IgD-negative memory B cell (primary cell): Measurements from ENCODE around the gene LOXHD1. TPM values are rescaled to one million over a fixed set of nuclear protein-coding genes. Genes with fewer than 3 reads are reported as not detected.
A peak's percentile ranks its signal among the peaks of the same experiment; 100 is the strongest.

ENCODE experiments used
- H3K27ac Mint-ChIP-seq, 3 donors: one replicate each; pipeline ENCODE4 v1.8.0; 2020 to 2022; ENCODE audit warnings: mild to moderate bottlenecking in 3 of 3, mixed read lengths in 3 of 3, moderate library complexity in 1 of 3
- H3K27me3 Mint-ChIP-seq: one replicate; pipeline ENCODE4 v1.8.0; 2021; ENCODE audit warnings: mixed read lengths
- H3K36me3 Mint-ChIP-seq: one replicate; pipeline ENCODE4 v1.8.0; 2020; ENCODE audit warnings: mild to moderate bottlenecking, mixed read lengths
- H3K4me1 Mint-ChIP-seq, 3 donors: one replicate each; pipeline ENCODE4 v1.8.0; 2020 to 2022; ENCODE audit warnings: mixed read lengths in 3 of 3, mild to moderate bottlenecking in 1 of 3
- H3K4me3 Mint-ChIP-seq, 4 donors: one replicate each; pipeline ENCODE4 v1.8.0; 2020 to 2022; ENCODE audit warnings: mild to moderate bottlenecking in 4 of 4, mixed read lengths in 4 of 4, moderate library complexity in 3 of 4
- H3K9me3 Mint-ChIP-seq, 3 donors: one replicate each; pipeline ENCODE4 v1.8.0; 2020 to 2021; ENCODE audit warnings: mixed read lengths in 3 of 3, mild to moderate bottlenecking in 1 of 3
- polyA plus RNA-seq: library from polyadenylated mRNA; unstranded; fragments of 300-500 nt; fragmentation: Illumina TruSeq; gene quantifications from one replicate; pipeline ENCODE4 v1.2.3, GENCODE V29; 2021

Gene LOXHD1
- polyA plus RNA-seq, 1 donor from 2014 or later, result not detected

DNA sequence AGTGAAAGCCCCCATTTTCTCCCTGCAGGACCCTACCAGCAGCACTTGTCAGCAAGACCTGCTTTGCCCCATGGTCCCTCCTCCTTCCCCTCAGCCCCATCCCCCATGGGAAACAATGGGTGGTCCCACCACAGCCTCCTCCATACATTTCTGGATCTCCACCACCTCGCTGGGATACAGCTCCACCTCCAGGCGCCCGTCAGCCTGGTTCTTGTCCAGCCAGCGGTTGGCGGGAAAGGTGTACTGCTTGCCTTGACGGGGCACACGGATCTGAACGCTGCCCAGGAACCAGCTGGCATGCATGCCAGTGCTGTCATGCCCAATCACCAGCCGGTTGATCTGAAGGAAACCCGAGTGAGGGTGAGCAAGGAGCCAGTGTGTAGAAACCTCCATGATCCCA is 90.9 kb downstream of the LOXHD1 start:
- Mint-ChIP-seq H3K9me3 (peaks cover 0 to 3% (median 0%) of the 10 kb centered on the region in 3 donors), H3K27ac (no peak overlapping the region), H3K4me1 (no peaks in the 10 kb centered on the region), H3K36me3 (no peaks in the 10 kb centered on the region), H3K4me3 (no peak overlapping the region), H3K27me3 (peaks cover 5% of the 10 kb centered on the region)

DNA sequence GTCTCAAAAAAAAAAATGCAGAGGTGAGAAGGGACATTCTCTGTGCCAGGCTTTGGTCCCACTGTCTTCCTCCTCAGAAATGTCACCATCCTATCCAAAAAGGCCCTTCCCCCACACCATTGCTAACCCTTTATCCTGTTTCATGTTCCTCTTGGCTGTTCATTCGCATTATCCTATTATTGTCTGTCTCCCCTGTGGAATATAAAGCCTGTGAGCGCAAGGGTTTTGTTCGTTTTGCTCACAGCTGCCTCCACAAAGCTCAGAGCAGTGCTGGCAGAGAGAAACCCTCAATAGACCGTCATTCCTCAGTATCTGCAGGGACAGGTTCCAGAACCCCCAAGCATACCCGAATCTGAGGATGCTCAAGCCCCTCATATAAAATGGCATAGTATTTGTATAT is 91.8 kb downstream of the LOXHD1 start:
- Mint-ChIP-seq H3K9me3 (peaks cover 0 to 3% (median 0%) of the 10 kb centered on the region in 3 donors), H3K4me3 (no peak overlapping the region), H3K4me1 (no peaks in the 10 kb centered on the region), H3K36me3 (no peaks in the 10 kb centered on the region), H3K27me3 (peaks cover 5% of the 10 kb centered on the region), H3K27ac (no peak overlapping the region)

DNA sequence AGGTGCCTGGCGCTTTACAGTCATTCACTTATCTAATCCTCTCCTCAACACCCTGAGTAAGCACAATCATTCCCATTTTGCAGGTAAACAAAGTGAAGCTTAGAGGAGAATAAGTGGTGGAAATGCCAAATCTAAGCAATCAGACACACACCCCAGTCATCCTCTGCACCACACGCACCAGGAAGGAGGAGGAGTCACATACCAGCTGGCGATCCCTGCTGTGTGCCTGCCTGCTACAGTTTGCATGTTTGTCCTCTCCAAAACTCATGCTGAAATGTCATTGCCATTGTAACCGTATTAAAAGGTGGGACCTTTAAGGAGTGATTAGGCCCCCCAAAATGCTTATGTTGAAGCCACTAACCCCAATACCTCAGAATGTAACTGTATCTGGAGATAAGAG is 93.7 kb downstream of the LOXHD1 start:
- H3K27me3 Mint-ChIP-seq, result peaks cover under 1% of the 10 kb centered on the region
- no peaks in the 10 kb centered on the region for H3K4me1 Mint-ChIP-seq
- peak overlapping the region in 1 of 4 donors; percentile 28 for H3K4me3 Mint-ChIP-seq
- H3K9me3 Mint-ChIP-seq, result peaks cover 0 to 2% (median 0%) of the 10 kb centered on the region in 3 donors
- no peaks in the 10 kb centered on the region for H3K36me3 Mint-ChIP-seq
- no peak overlapping the region for H3K27ac Mint-ChIP-seq

DNA sequence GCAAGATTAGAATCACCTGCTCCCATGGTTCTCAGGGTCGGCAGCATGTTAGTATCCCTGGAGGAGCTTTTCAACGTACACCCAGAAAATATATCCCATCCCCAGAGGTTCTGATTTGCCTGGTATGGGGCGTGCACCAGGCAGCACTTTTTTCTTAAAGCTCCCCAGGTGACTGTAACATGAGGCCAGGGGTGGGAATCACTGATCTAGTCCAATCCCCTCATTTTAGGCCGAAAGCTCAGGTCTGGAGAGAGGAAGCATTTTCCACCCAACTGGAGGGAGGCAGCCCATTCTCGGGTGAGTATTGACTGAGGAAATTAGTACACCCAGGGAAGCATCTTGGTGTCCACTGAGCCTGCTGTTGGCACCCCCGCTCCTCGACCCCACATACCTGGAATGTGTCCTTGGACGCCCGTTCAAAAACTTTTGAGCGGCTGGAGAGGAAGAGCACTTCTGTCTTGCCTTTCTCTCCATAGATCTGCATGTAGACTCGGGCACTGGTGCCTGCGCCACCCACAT is 94.3 kb downstream of the LOXHD1 start:
- no peaks in the 10 kb centered on the region for H3K9me3 Mint-ChIP-seq
- H3K36me3 Mint-ChIP-seq, result no peaks in the 10 kb centered on the region
- no peaks in the 10 kb centered on the region for H3K4me1 Mint-ChIP-seq
- H3K27me3 Mint-ChIP-seq, result no peaks in the 10 kb centered on the region
- no peak overlapping the region for H3K27ac Mint-ChIP-seq
- no peak overlapping the region for H3K4me3 Mint-ChIP-seq

DNA sequence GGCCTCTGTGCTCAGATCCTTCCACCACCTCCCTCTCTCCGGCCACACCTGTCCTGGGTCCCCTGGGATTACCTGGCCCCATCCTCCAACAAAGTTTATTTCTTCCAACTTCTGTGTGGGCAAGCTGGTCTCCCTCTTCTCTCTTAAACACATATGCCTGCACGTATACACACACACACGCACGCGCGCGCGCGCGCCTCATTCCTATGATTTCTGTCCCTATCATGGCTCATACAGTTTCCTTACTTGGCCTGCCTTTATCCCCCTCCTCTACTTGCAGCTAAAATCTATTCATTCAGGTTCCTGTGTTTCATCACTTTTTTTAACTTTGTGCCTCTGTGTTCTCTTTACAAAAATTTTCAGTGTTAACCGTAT is 96.4 kb downstream of the LOXHD1 start:
- Mint-ChIP-seq H3K4me1 (no peaks in the 10 kb centered on the region), H3K27me3 (no peaks in the 10 kb centered on the region), H3K36me3 (no peaks in the 10 kb centered on the region), H3K4me3 (no peak overlapping the region), H3K9me3 (no peaks in the 10 kb centered on the region), H3K27ac (no peak overlapping the region)

DNA sequence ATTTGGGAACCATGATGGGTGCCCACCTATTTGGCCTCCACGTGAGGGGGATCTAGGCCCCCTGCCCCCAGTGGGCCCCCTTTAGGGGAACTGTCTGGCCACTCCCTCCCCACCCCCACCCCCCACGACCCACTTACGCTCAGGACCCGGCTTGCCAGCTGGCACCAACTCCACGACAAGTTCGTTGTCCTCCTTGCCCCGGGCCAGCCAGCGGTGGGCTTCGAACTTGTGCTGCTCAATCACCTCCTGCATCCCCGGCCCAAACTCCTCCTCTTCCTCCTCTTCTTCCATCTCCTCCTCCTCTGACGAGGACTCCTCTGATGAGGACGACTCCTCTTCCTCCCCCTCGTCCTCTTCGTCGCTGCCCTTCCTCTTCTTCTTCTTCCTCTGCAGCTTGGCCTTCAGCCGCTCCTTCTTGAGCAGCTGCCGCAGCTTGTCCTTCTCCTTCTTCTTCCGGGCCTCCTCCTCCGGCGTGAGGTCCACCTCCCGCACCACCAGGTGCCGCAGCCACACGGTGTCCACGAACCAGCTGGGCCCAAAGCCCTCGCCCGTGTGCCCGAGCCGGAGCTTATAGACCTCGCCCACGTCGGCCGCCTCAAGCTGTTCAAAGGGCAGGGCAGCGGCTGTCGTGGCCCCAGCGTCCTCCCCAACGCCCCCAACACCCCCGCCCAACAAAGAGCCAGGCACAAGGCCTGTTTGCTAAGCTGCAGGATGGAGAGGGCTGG is 96.9 kb downstream of the LOXHD1 start:
- H3K36me3 Mint-ChIP-seq, result no peaks in the 10 kb centered on the region
- no peaks in the 10 kb centered on the region for H3K4me1 Mint-ChIP-seq
- no peak overlapping the region for H3K27ac Mint-ChIP-seq
- H3K4me3 Mint-ChIP-seq, result no peak overlapping the region
- no peaks in the 10 kb centered on the region for H3K9me3 Mint-ChIP-seq
- no peaks in the 10 kb centered on the region for H3K27me3 Mint-ChIP-seq

DNA sequence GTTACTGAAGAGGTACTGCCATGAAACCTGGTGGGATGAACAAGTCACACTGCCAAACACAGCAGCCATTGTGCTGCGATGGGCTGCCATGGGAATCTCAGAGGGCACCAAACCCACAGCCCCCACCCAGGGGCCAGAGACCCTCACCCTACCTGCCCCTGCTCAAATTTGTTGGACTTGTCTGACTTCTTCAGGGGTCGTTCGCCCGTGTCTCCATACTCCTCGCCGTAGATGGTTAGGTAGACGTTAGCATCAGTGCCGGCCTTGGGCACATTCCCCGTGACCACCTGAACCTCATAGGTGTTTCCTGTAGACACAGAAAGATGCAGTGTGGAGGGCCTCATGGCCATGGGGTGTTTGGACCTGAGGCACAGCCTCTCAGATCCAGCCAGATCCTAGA is 97.7 kb downstream of the LOXHD1 start:
- Mint-ChIP-seq H3K4me1 (no peaks in the 10 kb centered on the region), H3K4me3 (no peak overlapping the region), H3K27ac (no peak overlapping the region), H3K36me3 (no peaks in the 10 kb centered on the region), H3K27me3 (no peaks in the 10 kb centered on the region), H3K9me3 (no peaks in the 10 kb centered on the region)

DNA sequence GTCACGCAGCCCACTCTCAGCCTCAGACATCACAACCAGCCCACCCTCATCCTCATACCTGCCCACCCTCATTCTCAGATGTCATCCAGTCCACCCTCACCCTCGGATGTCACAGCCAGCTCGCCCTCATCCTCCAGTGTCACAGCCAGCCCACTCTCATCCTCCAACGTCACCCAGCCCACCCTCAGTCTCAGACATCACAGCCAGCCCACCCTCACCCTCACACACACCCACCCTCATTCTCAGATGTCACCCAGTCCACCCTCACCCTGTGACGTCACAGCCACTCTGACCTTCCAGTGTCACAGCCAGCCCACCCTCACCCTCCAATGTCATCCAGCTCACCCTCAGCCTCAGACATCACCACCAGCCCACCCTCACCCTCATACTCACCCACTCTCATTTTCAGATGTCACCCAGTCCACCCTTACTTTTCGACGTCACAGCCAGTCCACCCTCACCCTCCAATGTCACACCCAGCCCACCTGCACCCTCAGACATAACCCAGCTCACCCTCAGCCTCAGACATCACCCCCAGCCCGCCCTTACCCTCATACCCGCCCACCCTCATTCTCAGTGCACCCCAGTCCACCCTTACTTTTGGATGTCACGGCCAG is 100.3 kb downstream of the LOXHD1 start:
- H3K27ac Mint-ChIP-seq, result no peak overlapping the region
- H3K4me3 Mint-ChIP-seq, result no peak overlapping the region
- no peaks in the 10 kb centered on the region for H3K27me3 Mint-ChIP-seq
- no peaks in the 10 kb centered on the region for H3K4me1 Mint-ChIP-seq
- H3K36me3 Mint-ChIP-seq, result no peaks in the 10 kb centered on the region
- peaks cover 0 to 4% (median 0%) of the 10 kb centered on the region in 3 donors for H3K9me3 Mint-ChIP-seq

DNA sequence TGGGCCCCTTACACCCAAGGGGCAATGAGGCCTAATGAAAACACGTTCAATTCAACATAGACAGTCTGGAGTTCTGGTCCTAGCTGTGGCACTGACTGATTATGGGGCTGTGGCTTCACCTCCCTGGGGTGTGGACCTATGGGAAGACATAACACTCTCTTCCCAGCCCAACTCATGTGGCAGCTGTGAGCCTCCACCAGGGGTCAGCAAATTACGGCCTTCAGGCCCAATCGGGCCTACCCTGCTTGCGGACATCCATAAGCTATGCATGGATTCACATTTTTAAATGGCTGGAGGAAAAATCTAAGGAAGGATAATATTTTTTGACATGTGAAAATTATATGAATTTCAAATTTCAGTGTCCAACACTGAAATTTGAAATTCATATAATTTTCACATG is 101.3 kb downstream of the LOXHD1 start:
- Mint-ChIP-seq H3K27me3 (no peaks in the 10 kb centered on the region), H3K36me3 (no peaks in the 10 kb centered on the region)

DNA sequence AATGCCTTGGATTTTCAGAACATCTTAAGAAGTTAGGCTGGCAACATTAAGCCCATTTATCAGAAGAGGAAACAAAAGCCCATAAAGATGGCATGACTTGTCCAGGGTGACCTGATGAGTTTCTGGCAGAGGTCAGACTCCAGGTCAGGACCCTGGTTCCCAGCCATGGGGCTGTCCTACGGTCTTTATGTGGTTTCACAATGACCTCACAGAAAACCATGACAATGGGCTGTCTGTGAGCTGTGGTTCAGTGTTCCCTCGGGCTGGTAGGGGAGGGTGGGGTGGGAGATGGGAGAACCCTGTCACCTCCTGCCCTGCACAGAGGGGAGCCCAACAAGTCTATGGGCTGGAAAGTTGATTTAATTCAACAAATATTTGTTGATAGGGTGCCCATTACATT is 101.8 kb downstream of the LOXHD1 start:
- Mint-ChIP-seq H3K4me3 (no peak overlapping the region), H3K27ac (no peak overlapping the region), H3K27me3 (no peaks in the 10 kb centered on the region), H3K36me3 (no peaks in the 10 kb centered on the region), H3K4me1 (no peaks in the 10 kb centered on the region), H3K9me3 (peaks cover 0 to 4% (median 0%) of the 10 kb centered on the region in 3 donors)

More for the DNA sequence above, 101.3 kb downstream of the LOXHD1 start:
- no peak overlapping the region for H3K4me3 Mint-ChIP-seq
- no peak overlapping the region for H3K27ac Mint-ChIP-seq
- H3K9me3 Mint-ChIP-seq, result peaks cover 0 to 4% (median 0%) of the 10 kb centered on the region in 3 donors
- no peaks in the 10 kb centered on the region for H3K4me1 Mint-ChIP-seq

DNA sequence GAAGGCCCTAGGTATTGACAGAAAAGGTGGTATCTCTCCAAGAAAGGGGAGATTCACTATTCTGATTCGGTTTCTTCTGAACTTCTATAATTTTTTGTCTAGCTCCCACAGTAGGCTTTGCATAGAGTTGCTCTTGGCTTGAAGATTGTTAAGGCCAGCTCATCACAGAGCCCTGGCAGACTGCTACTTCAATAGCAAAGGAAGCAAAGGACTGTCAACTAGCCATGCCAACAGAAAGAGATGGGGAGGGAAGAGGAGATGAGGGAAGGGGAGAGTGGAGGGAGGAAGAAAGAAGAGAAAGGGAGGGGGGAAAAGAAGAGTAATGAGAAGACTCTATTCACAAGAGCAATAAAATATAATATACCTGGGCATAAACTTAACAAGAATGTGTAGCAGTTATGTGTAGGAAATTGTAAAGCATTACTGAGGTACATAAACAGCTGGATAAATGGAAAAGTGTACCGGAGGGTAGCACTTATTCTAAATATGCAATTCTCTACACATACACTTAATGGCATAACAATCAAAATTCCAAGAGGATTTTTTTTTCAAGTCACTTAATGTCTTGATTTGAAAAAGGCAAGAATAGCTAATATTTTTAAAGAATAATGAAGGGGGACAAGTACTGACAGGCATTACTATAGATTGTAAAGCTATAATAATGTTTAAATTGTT is 102.5 kb downstream of the LOXHD1 start:
- Mint-ChIP-seq H3K4me1 (no peaks in the 10 kb centered on the region), H3K9me3 (peaks cover 0 to 4% (median 0%) of the 10 kb centered on the region in 3 donors), H3K4me3 (no peak overlapping the region), H3K27ac (no peak overlapping the region), H3K27me3 (no peaks in the 10 kb centered on the region), H3K36me3 (no peaks in the 10 kb centered on the region)

DNA sequence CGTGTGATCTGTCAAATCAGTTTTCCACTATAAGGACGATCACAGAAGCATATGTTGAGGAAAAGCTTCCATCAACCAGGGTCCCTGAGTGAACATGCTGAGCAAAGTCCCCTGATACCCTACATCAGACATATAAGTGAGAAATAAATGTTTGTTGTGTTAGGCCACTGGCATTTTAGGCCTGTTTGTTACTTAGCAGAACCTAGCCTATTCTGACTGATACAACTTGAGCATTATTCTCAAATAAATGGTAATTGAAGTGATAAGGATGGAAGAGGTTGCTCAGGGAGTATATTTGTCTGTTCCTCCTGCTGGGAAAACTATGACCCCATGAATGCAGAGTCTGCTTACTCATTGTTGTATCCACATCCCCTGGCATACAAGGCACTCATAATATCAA is 106.4 kb downstream of the LOXHD1 start:
- Mint-ChIP-seq H3K9me3 (peaks cover 0 to 4% (median 0%) of the 10 kb centered on the region in 3 donors), H3K27ac (no peak overlapping the region), H3K4me1 (no peaks in the 10 kb centered on the region), H3K36me3 (peaks cover 2% of the 10 kb centered on the region), H3K4me3 (no peak overlapping the region), H3K27me3 (no peaks in the 10 kb centered on the region)

DNA sequence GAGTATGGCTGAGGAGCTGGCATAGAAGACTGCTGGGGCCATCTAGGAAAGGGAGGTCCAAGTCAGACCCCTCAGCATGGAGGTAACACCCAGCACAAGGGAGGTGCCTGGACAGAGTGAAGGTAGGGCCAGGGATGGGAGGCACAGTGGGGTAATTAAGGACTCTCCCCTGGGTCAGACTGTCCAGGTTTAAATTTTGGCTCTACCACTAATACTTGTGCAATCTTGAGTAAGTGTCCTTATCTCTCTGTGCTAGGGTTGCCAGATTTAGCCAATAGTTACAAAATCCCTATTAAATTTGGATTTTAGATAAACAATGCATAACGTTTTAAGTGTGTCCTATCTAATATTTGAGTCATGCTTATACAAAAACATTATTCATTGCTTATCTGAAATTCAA is 109.5 kb downstream of the LOXHD1 start:
- peak overlapping the region in 1 of 4 donors; percentile 23 for H3K4me3 Mint-ChIP-seq
- H3K4me1 Mint-ChIP-seq, result no peaks in the 10 kb centered on the region
- no peak overlapping the region for H3K27ac Mint-ChIP-seq

DNA sequence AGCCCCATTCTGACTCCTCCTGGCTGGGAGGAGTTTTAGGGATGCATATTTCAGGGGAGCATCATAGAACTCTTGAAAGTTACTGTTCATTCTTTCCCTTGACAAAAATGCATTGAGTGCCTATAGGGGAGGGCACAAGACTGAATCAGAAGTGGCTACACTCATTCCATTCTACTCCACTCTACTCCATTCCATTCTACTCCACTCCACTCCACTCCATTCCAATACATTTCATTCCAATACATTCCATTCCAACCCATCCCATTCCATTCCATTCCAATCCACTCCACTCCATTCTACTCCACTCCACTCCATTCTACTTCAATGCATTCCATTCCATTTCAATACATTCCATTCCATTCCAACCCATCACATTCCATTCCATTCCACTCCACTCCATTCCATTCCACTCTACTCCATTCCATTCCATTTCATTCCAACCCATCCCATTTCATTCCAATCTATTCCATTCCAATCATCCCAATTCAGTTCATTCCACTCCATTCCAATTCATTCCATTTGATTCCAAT is 110.8 kb downstream of the LOXHD1 start:
- Mint-ChIP-seq H3K4me1 (no peaks in the 10 kb centered on the region), H3K27ac (no peak overlapping the region), H3K27me3 (peaks cover 1% of the 10 kb centered on the region), H3K36me3 (peaks cover 2% of the 10 kb centered on the region), H3K4me3 (no peak overlapping the region), H3K9me3 (no peaks in the 10 kb centered on the region)

More for the DNA sequence above, 109.5 kb downstream of the LOXHD1 start:
- peaks cover 1% of the 10 kb centered on the region for H3K27me3 Mint-ChIP-seq
- peaks cover 0 to 2% (median 0%) of the 10 kb centered on the region in 3 donors for H3K9me3 Mint-ChIP-seq
- H3K36me3 Mint-ChIP-seq, result peaks cover 2% of the 10 kb centered on the region

DNA sequence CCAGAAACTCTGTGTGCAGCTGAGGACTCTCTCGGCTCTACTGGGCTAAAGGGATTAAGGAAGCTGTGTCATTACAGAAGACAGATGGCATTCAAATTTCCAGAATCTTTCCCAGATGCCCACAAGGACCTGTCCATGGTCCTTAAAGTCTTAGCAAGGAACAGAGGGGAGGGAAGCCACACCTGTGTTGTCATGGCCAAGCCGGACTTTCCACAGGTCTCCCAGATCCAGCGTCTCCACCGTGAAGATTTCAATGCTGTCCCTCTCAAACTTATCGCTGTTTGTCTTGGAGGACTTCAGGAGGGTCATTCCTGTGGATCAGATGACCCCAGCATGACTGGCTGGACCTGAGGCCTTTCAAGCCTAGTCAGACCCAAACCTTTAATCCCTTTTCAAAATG is 114.5 kb downstream of the LOXHD1 start:
- Mint-ChIP-seq H3K27ac (no peak overlapping the region), H3K27me3 (peaks cover 5% of the 10 kb centered on the region), H3K36me3 (peaks cover 2% of the 10 kb centered on the region), H3K4me1 (no peaks in the 10 kb centered on the region), H3K9me3 (no peaks in the 10 kb centered on the region), H3K4me3 (no peak overlapping the region)
